ENCODE results near the gene LGI1.

- TF ChIP-seq CTCF (conservative IDR thresholded peaks at IDR 0.05) = no peak
- no peak for TF ChIP-seq ZFX (IDR thresholded peaks at IDR 0.05)
Measured at GRCh38 chr10:93715345-93715744, 42.4 kb upstream of the LGI1 start.

Measured in C4-2B (cell line).